ENCODE data around the gene C1GALT1C1L.
"Not testable (repeated sequence)": the region's sequence is repeated elsewhere in the genome, so short reads cannot be mapped to it uniquely, and the experiment has no call there.

The C1GALT1C1L gene

DNA sequence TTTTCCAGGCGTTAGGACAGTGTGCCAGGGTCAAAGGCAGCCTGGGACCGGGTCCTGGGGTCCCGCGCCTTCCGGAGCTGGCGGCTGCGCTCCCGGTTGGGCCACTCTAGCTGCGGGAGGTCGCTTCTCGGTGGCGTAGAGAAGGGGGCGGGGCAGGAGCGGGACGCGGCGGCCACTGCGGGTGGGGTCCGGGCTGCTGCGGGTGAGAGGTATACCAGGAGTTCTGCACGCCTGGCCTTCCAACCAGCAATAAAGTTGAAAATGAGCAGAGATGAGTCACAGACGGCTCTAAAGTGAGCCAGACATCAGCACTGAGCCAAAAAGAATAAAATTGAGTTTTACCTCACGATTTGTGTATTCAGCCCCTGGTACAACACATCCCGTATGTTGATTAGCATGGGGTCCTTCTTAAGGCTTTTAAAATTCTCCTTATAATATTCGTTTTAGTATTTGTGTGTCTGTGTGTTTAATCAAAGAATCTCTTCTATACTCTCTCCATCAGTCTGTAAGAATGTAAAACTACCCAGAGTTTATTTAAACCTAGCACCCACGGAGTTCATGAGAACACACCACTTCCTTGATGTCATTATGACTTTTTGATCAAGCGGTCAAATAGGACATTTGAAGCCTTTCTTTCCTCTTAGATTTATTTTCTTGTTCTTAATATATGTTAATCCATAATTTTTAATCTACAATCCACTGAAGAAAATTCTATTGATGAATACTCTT is at the start of gene C1GALT1C1L:
C1GALT1C1L (minus strand) TSS at position 108 of the 729 bp plus-strand sequence; CDS start at position 1, 107 bp downstream.
- peak in 1 of 2 donors; percentile 55 for ATAC-seq

DNA sequence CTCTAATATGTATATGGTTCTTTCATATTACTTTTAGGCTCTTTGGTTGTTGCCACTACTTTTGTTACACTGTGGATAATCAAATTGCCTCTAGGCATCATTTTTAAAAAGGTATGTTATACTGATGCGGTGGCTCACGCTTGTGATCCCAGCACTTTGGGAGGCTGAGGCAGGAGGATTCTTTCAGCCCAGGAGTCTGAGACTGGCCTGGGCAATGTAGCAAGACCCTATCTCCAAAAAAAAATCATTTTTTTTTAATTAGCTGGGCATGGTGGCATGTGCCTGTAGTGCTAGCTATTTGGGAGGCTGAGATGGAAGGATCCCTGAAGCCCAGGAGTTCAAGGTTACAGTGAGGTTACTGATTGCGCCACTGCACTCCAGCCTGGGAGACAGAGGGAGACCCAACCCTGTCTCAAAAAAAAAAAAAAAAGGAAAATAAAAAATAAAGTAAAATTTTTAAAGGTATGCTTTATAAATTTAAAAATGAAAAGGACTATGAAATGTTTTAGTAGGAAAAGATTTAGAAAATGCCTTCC is 49.5 kb upstream of the C1GALT1C1L start:
- no peak for ATAC-seq

GRCh38 chr2:43724728-43725526 is 48.7 kb upstream of the C1GALT1C1L start:
- ATAC-seq = no peak

GRCh38 chr2:43718530-43719124 is 42.4 kb upstream of the C1GALT1C1L start:
- no peak for ATAC-seq

- ATAC-seq = no peak
Observed at GRCh38 chr2:43717322-43717721, 41.1 kb upstream of the C1GALT1C1L start.

GRCh38 chr2:43715300-43716098 is 39.3 kb upstream of the C1GALT1C1L start:
- no peak for ATAC-seq

- ATAC-seq = no peak
Observed at GRCh38 chr2:43714164-43714563, 37.9 kb upstream of the C1GALT1C1L start.

GRCh38 chr2:43710866-43711265 is 34.6 kb upstream of the C1GALT1C1L start:
- ATAC-seq = no peak

DNA sequence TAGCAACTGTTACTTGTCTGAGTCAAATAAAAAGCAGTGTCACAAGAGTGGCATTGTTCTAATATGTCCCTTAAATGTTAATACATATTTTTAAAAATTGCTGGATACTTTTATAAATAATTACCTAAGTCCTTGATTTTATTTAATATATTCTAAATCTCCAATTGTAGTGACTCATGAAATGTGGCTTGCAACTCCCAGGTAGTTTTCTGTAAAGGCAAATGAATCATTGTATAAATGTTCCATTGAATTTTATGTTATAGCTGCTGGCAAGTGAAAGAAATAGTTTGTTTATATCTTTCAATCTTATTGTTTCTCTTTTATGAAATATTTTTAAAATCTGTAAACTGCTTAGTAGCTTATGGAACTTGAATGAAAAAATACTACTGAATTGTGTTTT is 32.7 kb upstream of the C1GALT1C1L start:
- no peak for ATAC-seq

- ATAC-seq = no peak
Observed at GRCh38 chr2:43708178-43708577, 31.9 kb upstream of the C1GALT1C1L start.

GRCh38 chr2:43707255-43708015 is 31.2 kb upstream of the C1GALT1C1L start:
- ATAC-seq = no peak

DNA sequence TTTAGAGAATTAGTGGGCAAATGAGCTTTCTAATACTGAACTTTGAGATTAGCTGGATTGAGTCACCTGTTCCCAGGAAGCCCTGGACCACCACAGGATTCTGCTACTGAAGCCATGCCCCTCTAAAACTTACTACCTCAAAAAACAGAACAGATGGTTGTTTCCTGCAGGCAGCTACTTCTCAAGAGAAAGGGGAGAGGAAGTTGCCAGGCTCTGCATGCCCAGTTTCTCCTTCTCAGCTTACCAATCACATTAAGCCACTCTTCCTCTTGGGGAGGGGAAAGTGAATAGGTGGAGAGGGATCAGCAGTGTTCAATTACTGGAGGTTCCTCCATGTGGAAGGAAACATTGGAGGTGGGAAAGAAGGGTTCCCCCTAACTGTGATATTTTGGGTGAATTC is 24.9 kb upstream of the C1GALT1C1L start:
- no peak for ATAC-seq

- ATAC-seq = no peak
Observed at GRCh38 chr2:43699761-43700160, 23.5 kb upstream of the C1GALT1C1L start.

DNA sequence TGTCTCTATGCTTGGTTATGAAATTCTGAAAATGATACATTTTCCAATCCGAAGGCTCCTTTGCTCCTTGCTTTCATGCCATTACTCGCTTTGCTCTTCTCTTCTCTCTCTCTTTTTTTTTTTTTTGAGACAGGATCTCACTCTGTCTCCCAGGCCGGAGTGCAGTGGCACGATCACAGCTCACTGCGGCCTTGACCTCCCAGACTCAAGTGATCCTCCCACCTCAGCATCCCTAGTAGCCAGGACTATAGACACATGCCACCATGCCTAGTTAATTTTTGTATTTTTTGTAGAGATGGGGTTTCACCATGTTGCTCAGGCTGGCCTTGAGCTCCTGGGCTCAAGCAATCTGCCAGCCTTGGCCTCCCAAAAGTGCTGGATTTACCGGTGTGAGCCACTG is 21.9 kb upstream of the C1GALT1C1L start:
- ATAC-seq = not testable (repeated sequence)

GRCh38 chr2:43692428-43692994 is 16.3 kb upstream of the C1GALT1C1L start:
- ATAC-seq = no peak

- ATAC-seq = no peak
Observed at GRCh38 chr2:43689999-43690398, 13.8 kb upstream of the C1GALT1C1L start.

DNA sequence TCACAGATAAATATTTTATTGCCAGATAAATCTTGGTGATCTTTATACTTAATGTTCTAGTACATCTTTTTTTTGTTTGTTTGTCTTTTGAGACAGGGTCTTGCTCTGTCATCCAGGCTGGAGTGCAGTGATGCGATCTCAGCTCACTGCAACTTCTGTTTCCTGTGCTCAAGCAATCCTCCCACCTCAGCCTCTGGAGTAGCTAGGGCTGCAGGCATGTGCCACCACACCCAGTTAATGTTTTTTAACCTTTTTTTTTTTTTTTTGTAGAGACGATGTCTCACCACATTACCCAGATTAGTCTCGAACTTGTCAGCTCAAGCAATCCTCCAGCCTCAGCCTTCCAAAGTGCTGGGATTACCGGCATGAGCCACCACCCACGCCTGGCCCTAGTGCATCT is 9.1 kb upstream of the C1GALT1C1L start:
- no peak for ATAC-seq

GRCh38 chr2:43677783-43678182 is 1.6 kb upstream of the C1GALT1C1L start:
- ATAC-seq = not testable (repeated sequence)

- no peak for ATAC-seq
Observed at GRCh38 chr2:43675646-43676321, 445 bp downstream of the C1GALT1C1L start.

DNA sequence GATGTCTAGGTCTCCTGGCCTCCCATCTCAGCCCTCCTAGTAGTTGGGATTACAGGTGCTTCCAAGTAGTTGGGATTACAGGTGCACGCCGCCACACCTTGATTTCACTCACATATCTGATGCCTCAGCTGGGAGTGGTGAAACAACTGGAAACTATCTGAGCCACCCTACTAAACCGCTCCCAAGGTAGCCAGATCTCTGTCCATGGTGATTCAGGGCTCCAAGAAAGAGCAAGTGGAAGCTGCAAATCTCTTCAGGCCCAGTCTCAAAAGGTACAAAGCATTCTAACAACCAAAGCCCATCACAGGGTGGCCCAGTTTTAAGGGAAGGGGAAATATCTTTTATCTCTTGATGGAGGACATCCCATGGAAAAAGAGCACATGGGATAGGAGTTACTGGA is 19.0 kb downstream of the C1GALT1C1L start:
- no peak for ATAC-seq

GRCh38 chr2:43653506-43653905 is 22.7 kb downstream of the C1GALT1C1L start:
- no peak for ATAC-seq
